Measurements from ENCODE around the gene SUSD1. TPM values are rescaled to one million over a fixed set of nuclear protein-coding genes. Genes with fewer than 3 reads are reported as not detected.

Gene SUSD1
- total and polyA plus RNA-seq, 7 donors = 0.42 to 3.4 (median 1.7) TPM

DNA sequence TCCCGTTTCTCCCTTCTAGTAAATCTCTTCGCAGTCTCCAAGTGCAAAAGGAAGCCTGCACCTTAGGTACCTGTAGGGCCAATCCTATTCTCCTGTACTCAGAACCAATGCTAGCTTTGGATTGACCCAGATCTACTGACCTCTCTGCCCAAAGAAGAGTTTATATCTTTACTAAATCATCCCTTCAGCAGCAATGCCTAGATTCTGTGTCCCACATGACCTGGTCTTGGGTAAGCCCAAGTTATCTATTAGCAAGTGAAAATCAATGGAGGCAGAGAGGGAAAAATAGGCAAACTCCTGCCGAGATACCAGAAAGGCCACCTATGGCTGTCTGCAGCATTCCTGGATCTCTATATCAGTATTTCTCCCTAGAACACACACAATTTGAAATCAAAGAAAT, 60.0 kb downstream of the SUSD1 start:
- TF ChIP-seq, protein P1, sequence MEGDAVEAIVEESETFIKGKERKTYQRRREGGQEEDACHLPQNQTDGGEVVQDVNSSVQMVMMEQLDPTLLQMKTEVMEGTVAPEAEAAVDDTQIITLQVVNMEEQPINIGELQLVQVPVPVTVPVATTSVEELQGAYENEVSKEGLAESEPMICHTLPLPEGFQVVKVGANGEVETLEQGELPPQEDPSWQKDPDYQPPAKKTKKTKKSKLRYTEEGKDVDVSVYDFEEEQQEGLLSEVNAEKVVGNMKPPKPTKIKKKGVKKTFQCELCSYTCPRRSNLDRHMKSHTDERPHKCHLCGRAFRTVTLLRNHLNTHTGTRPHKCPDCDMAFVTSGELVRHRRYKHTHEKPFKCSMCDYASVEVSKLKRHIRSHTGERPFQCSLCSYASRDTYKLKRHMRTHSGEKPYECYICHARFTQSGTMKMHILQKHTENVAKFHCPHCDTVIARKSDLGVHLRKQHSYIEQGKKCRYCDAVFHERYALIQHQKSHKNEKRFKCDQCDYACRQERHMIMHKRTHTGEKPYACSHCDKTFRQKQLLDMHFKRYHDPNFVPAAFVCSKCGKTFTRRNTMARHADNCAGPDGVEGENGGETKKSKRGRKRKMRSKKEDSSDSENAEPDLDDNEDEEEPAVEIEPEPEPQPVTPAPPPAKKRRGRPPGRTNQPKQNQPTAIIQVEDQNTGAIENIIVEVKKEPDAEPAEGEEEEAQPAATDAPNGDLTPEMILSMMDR (IDR thresholded peaks at IDR 0.05) = no peak
- Histone ChIP-seq H3K4me3 (no peak overlapping the region), H3K27me3 (ENCODE audit: insufficient read depth in 3 of 3, low read length in 2 of 3) (no peaks in the 10 kb centered on the region), H3K4me1 (no peaks in the 10 kb centered on the region), H3K36me3 (ENCODE audit: insufficient read depth in 1 of 2, low read depth in 1 of 2) (peaks cover 0 to 9% of the 10 kb centered on the region in 2 donors), H3K9me3 (no peaks in the 10 kb centered on the region), H3K27ac (no peak overlapping the region)
- 64 to 97% (median 87%) methylated on average over 3 of the region's 3 CpGs for WGBS, 3 donors
- no peak for ATAC-seq
- DNase-seq = no peak
- intact Hi-C loops (cut with DNase I) = no loop called here

DNA sequence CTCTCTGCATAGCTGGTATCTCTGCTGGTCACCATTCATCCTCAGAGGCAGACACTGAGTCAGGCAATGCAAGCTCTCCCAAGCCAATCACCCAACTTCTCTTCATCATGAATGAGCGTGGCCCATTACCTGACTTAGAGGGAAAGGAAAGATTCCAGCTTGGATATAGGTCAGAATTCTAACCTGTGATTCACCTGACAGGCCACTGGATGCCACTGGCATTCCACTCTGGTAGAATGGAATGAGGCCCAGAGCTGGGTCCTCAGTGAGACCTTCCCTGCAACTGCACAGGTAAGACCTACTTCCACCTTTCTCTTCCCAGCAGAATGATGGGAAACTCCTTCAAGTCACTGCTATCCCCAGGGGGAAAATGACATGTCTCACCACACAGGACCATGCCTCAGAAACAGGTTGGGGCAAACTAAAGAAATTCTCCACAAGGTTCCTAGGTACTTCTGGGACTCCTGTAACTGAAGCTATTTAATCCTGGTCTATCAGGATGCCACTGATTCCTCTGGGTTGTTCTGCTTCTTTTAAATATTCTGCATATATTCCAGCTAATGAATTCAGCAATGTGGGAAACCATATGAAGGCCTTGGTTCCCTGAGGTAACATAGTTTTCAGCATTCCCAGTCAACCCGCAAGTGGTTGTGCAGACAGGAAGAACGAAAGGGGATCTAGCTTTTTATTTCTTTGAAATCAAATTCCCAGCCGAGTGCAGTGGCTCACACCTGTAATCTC, 62.0 kb downstream of the SUSD1 start:
- 88 to 92% (median 92%) methylated on average over 4 of the region's 4 CpGs for WGBS, 3 donors
- DNase-seq = no peak

DNA sequence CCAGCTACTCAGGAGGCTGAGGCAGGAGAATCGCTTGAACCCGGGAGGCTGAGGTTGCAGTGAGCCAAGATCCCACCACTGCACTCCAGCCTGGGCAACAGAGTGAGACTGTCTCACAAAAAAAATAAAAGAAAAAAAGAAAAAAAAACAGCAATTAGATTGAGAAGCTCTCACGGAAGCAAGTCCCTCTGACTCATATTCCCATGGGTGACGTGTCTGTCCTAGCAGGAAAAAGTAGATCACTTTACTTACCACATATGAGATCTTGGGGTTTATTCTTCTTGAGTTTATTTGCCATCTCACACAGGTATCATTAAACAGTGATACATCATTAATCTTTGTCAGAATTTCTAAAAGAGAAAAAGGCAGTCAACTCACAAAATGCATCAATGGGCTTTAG, 62.6 kb downstream of the SUSD1 start:
- Histone ChIP-seq H3K4me1 (no peaks in the 10 kb centered on the region), H3K36me3 (ENCODE audit: insufficient read depth in 1 of 2, low read depth in 1 of 2) (peaks cover 0 to 9% of the 10 kb centered on the region in 2 donors), H3K27ac (no peak overlapping the region), H3K27me3 (ENCODE audit: insufficient read depth in 3 of 3, low read length in 2 of 3) (no peaks in the 10 kb centered on the region), H3K9me3 (no peaks in the 10 kb centered on the region), H3K4me3 (no peak overlapping the region)
- TF ChIP-seq, protein P1 (IDR thresholded peaks at IDR 0.05) = no peak
- DNase-seq (no peak), ATAC-seq (no peak)
- 63 to 74% (median 68%) methylated on average over 4 of the region's 4 CpGs for WGBS, 3 donors
- intact Hi-C loops (cut with DNase I) = no loop called here

More for the DNA sequence above, 62.0 kb downstream of the SUSD1 start:
- H3K36me3 ChIP-seq (ENCODE audit: insufficient read depth in 1 of 2, low read depth in 1 of 2) = peaks cover 0 to 9% of the 10 kb centered on the region in 2 donors
- H3K27me3 ChIP-seq (ENCODE audit: insufficient read depth in 3 of 3, low read length in 2 of 3) = no peaks in the 10 kb centered on the region
- H3K4me3 ChIP-seq = no peak overlapping the region
- no peak overlapping the region for H3K27ac ChIP-seq
- intact Hi-C loops (cut with DNase I) = no loop called here
- H3K4me1 ChIP-seq = no peaks in the 10 kb centered on the region
- ATAC-seq = no peak
- TF ChIP-seq, protein P1 (IDR thresholded peaks at IDR 0.05) = peak; percentile 6
- no peaks in the 10 kb centered on the region for H3K9me3 ChIP-seq

DNA sequence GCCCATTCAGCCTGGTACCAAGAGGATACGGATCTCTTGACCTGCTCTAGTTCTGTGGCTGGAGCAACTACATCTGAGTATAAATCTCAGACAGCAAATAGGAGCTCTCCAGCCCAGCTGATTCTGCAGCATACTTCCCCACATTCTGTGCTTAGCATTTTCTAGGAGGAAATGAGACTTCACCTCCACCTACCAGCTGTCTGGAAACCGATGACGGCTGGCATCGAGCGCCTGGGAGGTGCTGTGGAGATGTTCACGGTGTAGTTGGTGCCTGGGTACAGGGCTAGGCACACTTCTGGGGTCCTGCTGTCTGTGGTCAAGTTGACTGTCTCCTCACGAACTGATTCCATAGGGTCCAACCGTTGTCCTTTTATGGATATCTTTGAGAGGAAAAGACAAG, 63.6 kb downstream of the SUSD1 start:
- TF ChIP-seq, protein P1 (IDR thresholded peaks at IDR 0.05) = no peak
- intact Hi-C loops (cut with DNase I) = no loop called here
- H3K27ac ChIP-seq = no peak overlapping the region
- no peak for ATAC-seq
- H3K4me3 ChIP-seq = no peak overlapping the region
- no peak for DNase-seq
- H3K27me3 ChIP-seq (ENCODE audit: insufficient read depth in 3 of 3, low read length in 2 of 3) = no peaks in the 10 kb centered on the region
- no peaks in the 10 kb centered on the region for H3K9me3 ChIP-seq
- whole genome bisulfite sequencing, 3 donors = 89 to 92% (median 90%) methylated on average over 8 of the region's 8 CpGs
- peaks cover 0 to 9% of the 10 kb centered on the region in 2 donors for H3K36me3 ChIP-seq (ENCODE audit: insufficient read depth in 1 of 2, low read depth in 1 of 2)
- H3K4me1 ChIP-seq = no peaks in the 10 kb centered on the region

DNA sequence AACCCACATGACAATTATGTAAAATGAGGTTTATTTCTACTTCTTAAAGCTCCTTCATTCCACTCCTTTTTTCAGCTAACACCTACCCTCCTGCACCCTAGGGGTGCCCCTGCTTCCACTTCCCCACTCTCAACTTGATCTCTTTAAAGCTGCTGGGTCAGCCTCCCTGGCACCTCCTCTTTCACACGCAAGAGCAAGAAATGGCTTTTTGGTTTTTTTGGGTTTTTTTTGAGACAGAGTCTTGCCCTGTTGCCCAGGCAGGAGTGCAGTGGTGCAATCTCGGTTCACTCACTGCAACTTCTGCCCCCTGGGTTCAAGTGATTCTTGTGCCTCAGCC, 64.4 kb downstream of the SUSD1 start:
- 79 to 91% (median 88%) methylated on average over 2 of the region's 2 CpGs for WGBS, 3 donors

More for the DNA sequence above, 64.4 kb downstream of the SUSD1 start:
- Histone ChIP-seq H3K27ac (no peak overlapping the region), H3K4me3 (no peak overlapping the region), H3K9me3 (no peaks in the 10 kb centered on the region), H3K27me3 (ENCODE audit: insufficient read depth in 3 of 3, low read length in 2 of 3) (no peaks in the 10 kb centered on the region), H3K4me1 (no peaks in the 10 kb centered on the region), H3K36me3 (ENCODE audit: insufficient read depth in 1 of 2, low read depth in 1 of 2) (peaks cover 0 to 9% of the 10 kb centered on the region in 2 donors)
- TF ChIP-seq, protein P1 (IDR thresholded peaks at IDR 0.05) = no peak
- no peak for ATAC-seq
- no peak for DNase-seq
- intact Hi-C loops (cut with DNase I) = no loop called here
